ENCODE measurements around the gene KCTD5. TPM values are rescaled to one million over a fixed set of nuclear protein-coding genes. Genes with fewer than 3 reads are reported as not detected.

Gene KCTD5
- total and polyA plus RNA-seq, 9 of the 15 experiments (the other 6 are each of a cell fraction or from before 2014, with no cell fraction given), result 0.73 to 58.3 (median 32.3) TPM

- H2AFZ ChIP-seq (ENCODE audit: low read depth, low read length), result no peak overlapping the region
- intact Hi-C loops (cut with micrococcal nuclease), result no loop called here
- WGBS (ENCODE audit: insufficient coverage, low coverage, missing lambda C conversion rate), result 27% methylated on average over 3 of the region's 3 CpGs
- H3K27me3 ChIP-seq (ENCODE audit: control insufficient read depth in 2 of 2, insufficient read depth in 2 of 2, low read length in 2 of 2), result no peaks in the 10 kb centered on the region
- H3K36me3 ChIP-seq (ENCODE audit: control insufficient read depth, insufficient read depth, low read length), result peaks cover 69% of the 10 kb centered on the region
- in situ Hi-C loops (cut with MboI), result no loop called here
- POLR2A ChIA-PET, result interaction anchor here (0.6 to 5.5 kb wide), 3 partner anchors 11 to 22 kb away, joined by 3 to 96 read pairs (median 5); no protein-coding TSS in a partner anchor
- peaks cover 88% of the 10 kb centered on the region for H3K79me2 ChIP-seq (ENCODE audit: control insufficient read depth, insufficient read depth, low read length)
- H3K4me2 ChIP-seq (ENCODE audit: insufficient read depth, low read length), result 0 out of 2 replicates have a peak overlapping the region, but pooled peaks have one; percentile 4
- H3K9me3 ChIP-seq (replicated peaks; ENCODE audit: control insufficient read depth, insufficient read depth, low read depth, low read length), result peaks cover 3% of the 10 kb centered on the region
- peaks cover 21 to 25% of the 10 kb centered on the region in 2 experiments for H3K4me1 ChIP-seq (replicated peaks in 1 of 2; ENCODE audit: control insufficient read depth in 2 of 2, insufficient read depth in 2 of 2, low read length in 2 of 2)
- CTCF ChIA-PET (ENCODE audit: low intra/inter-chr PET ratio), result no interaction called here
- no peak for DNase-seq (ENCODE audit: extremely low read depth in 1 of 4, low spot score in 3 of 4)
- peak overlapping the region; percentile 4 to 27; a peak in 2 of 4 replicates for H3K9ac ChIP-seq (ENCODE audit: insufficient read depth in 1 of 2, low read depth in 2 of 2, low read length in 2 of 2)
- FAIRE-seq, result peak; percentile 23
- H3K27ac ChIP-seq (ENCODE audit: extremely low read depth, low read depth, low read length), result no peak overlapping the region
- H3K4me3 ChIP-seq, result peak overlapping the region; percentile 79; the same call in 1 of the 2 replicates
- peaks cover 30% of the 10 kb centered on the region; the same call in 1 of the 2 replicates for H4K20me1 ChIP-seq (replicated peaks; ENCODE audit: control insufficient read depth, insufficient read depth, low read length)
- ATAC-seq, result no peak
- no peaks in the 10 kb centered on the region for H3K9me1 ChIP-seq (ENCODE audit: control insufficient read depth, insufficient read depth, low read length)
- BruUV-seq (replicated peaks), result no TSS peak
- TF ChIP-seq ZEB2 (IDR thresholded peaks at IDR 0.05) (no peak), THRB (CRISPR knock-in tag; conservative IDR thresholded peaks at IDR 0.05) (0 out of 2 replicates have a peak, but pooled peaks have one; percentile 31), NR3C1 (CRISPR knock-in tag; IDR thresholded peaks at IDR 0.05) (no peak), BDP1 (IDR thresholded peaks at IDR 0.05; ENCODE audit: insufficient read depth, insufficient read length) (no peak), EHMT2 (IDR thresholded peaks at IDR 0.05) (no peak), TEAD1 (CRISPR knock-in tag; IDR thresholded peaks at IDR 0.05) (no peak), ZFPM2 (CRISPR knock-in tag; IDR thresholded peaks at IDR 0.05) (no peak), ESRRA (IDR thresholded peaks at IDR 0.05; ENCODE audit: borderline replicate concordance, low read depth) (no peak), RBM15 (IDR thresholded peaks at IDR 0.05; ENCODE audit: insufficient read depth, low read length) (no peak), HLTF (IDR thresholded peaks at IDR 0.05) (no peak), MCM5 (IDR thresholded peaks at IDR 0.05; ENCODE audit: low read depth) (no peak), SPI1 (IDR thresholded peaks at IDR 0.05; ENCODE audit: borderline replicate concordance, low read depth, low read length) (peak; percentile 31; the same call in 1 of the 2 replicates), ZNF431 (CRISPR knock-in tag; IDR thresholded peaks at IDR 0.05) (no peak), SNIP1 (IDR thresholded peaks at IDR 0.05; ENCODE audit: low read depth) (0 out of 2 replicates have a peak, but pooled peaks have one; percentile 3), CHD1 (IDR thresholded peaks at IDR 0.05; ENCODE audit: low read length) (no peak), PREB (CRISPR knock-in tag; IDR thresholded peaks at IDR 0.05) (no peak), HES1 (IDR thresholded peaks at IDR 0.05; ENCODE audit: low read depth) (no peak), ZBTB11 (CRISPR knock-in tag; IDR thresholded peaks at IDR 0.05) (no peak)
Observed at GRCh38 chr16:2755158-2755557, 72.8 kb downstream of the KCTD5 start.
